ENCODE data around the gene BACH2.

DNA sequence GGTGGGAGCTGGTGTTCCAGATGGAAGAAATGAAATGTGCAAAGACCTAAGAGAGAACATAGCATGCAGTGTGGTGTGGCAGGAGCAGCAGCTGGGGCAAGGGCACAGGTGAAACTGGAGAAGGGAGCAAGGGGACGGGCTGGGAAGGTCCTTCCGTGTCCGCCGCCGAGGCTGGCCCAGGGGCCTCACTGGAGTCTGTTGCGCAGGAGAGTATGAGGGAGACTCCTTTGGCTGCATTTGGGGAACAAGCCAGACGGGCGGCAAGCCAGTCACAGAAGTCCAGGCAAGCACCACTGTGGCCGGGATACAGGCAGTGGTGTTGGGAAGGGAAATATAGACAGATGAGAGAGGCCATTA is 324.6 kb downstream of the BACH2 start:
- TF ChIP-seq, protein P1, sequence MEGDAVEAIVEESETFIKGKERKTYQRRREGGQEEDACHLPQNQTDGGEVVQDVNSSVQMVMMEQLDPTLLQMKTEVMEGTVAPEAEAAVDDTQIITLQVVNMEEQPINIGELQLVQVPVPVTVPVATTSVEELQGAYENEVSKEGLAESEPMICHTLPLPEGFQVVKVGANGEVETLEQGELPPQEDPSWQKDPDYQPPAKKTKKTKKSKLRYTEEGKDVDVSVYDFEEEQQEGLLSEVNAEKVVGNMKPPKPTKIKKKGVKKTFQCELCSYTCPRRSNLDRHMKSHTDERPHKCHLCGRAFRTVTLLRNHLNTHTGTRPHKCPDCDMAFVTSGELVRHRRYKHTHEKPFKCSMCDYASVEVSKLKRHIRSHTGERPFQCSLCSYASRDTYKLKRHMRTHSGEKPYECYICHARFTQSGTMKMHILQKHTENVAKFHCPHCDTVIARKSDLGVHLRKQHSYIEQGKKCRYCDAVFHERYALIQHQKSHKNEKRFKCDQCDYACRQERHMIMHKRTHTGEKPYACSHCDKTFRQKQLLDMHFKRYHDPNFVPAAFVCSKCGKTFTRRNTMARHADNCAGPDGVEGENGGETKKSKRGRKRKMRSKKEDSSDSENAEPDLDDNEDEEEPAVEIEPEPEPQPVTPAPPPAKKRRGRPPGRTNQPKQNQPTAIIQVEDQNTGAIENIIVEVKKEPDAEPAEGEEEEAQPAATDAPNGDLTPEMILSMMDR (conservative IDR thresholded peaks at IDR 0.05), result no peak
- no peak for TF ChIP-seq ZFX (IDR thresholded peaks at IDR 0.05)

Measured in C4-2B (cell line).